ENCODE results near the gene MYCT1. TPM values are rescaled to one million over a fixed set of nuclear protein-coding genes. Genes with fewer than 3 reads are reported as not detected.
"Not testable (repeated sequence)": the region's sequence is repeated elsewhere in the genome, so short reads cannot be mapped to it uniquely, and the experiment has no call there.

MYCT1 gene
- total RNA-seq (2014; rRNA removed; shearing (Covaris generic)), result 1.5 and 2.9 TPM in 2 replicates

GRCh38 chr6:152697634-152698033 is at the start of gene MYCT1:
TSS of gene MYCT1 (plus strand) at chr6:152697897. CDS start at chr6:152697903, 6 bp downstream.
- DNase-seq (ENCODE audit: low spot score), result no peak

- no peak for DNase-seq (ENCODE audit: low spot score)
Measured at GRCh38 chr6:152648105-152648504, 49.6 kb upstream of the MYCT1 start.

GRCh38 chr6:152651986-152652385 is 45.7 kb upstream of the MYCT1 start:
- DNase-seq (ENCODE audit: low spot score), result no peak

GRCh38 chr6:152661776-152662175 is 35.9 kb upstream of the MYCT1 start:
- no peak for DNase-seq (ENCODE audit: low spot score)

GRCh38 chr6:152669895-152670294 is 27.8 kb upstream of the MYCT1 start:
- DNase-seq (ENCODE audit: low spot score), result peak; percentile 35

GRCh38 chr6:152671171-152671570 is 26.5 kb upstream of the MYCT1 start:
- no peak for DNase-seq (ENCODE audit: low spot score)

GRCh38 chr6:152673236-152673635 is 24.5 kb upstream of the MYCT1 start:
- no peak for DNase-seq (ENCODE audit: low spot score)

GRCh38 chr6:152680151-152680550 is 17.5 kb upstream of the MYCT1 start:
- DNase-seq (ENCODE audit: low spot score), result no peak

- no peak for DNase-seq (ENCODE audit: low spot score)
Measured at GRCh38 chr6:152680879-152681517, 16.7 kb upstream of the MYCT1 start.

- no peak for DNase-seq (ENCODE audit: low spot score)
Measured at GRCh38 chr6:152682141-152682540, 15.6 kb upstream of the MYCT1 start.

GRCh38 chr6:152682935-152683334 is 14.8 kb upstream of the MYCT1 start:
- not testable (repeated sequence) for DNase-seq (ENCODE audit: low spot score)

GRCh38 chr6:152685819-152686218 is 11.9 kb upstream of the MYCT1 start:
- no peak for DNase-seq (ENCODE audit: low spot score)

GRCh38 chr6:152695372-152696045 is 2.2 kb upstream of the MYCT1 start:
- DNase-seq (ENCODE audit: low spot score), result no peak

GRCh38 chr6:152696522-152696921 is 1.2 kb upstream of the MYCT1 start:
- peak; percentile 21 for DNase-seq (ENCODE audit: low spot score)

- DNase-seq (ENCODE audit: low spot score), result no peak
Measured at GRCh38 chr6:152698692-152699091, 995 bp downstream of the MYCT1 start.

- no peak for DNase-seq (ENCODE audit: low spot score)
Measured at GRCh38 chr6:152700427-152700826, 2.7 kb downstream of the MYCT1 start.

- DNase-seq (ENCODE audit: low spot score), result no peak
Measured at GRCh38 chr6:152701081-152701862, 3.6 kb downstream of the MYCT1 start.

GRCh38 chr6:152701863-152702401 is 4.2 kb downstream of the MYCT1 start:
- DNase-seq (ENCODE audit: low spot score), result no peak

- DNase-seq (ENCODE audit: low spot score), result not testable (repeated sequence)
Measured at GRCh38 chr6:152703750-152704149, 6.1 kb downstream of the MYCT1 start.

GRCh38 chr6:152705327-152705726 is 7.6 kb downstream of the MYCT1 start:
- no peak for DNase-seq (ENCODE audit: low spot score)

- no peak for DNase-seq (ENCODE audit: low spot score)
Measured at GRCh38 chr6:152716322-152716721, 18.6 kb downstream of the MYCT1 start.

GRCh38 chr6:152720974-152721373 is 23.3 kb downstream of the MYCT1 start:
- peak; percentile 83 for DNase-seq (ENCODE audit: low spot score)
